Prostate gland (tissue), 2 donors: ENCODE results near the gene PCDHA5. TPM values are rescaled to one million over a fixed set of nuclear protein-coding genes. Genes with fewer than 3 reads are reported as not detected.
"Not testable (repeated sequence)": the region's sequence is repeated elsewhere in the genome, so short reads cannot be mapped to it uniquely, and the experiment has no call there.

ENCODE experiments used
- DNase-seq: peaks from one replicate; pipeline ENCODE4 v3.0.0-alpha.2; 2019; ENCODE audit warnings: low spot score
- H3K27ac ChIP-seq, 2 donors: fragments of 200-600 bp; sonication (generic); 2 replicates each; pipeline ENCODE4 v1.5.1; 2017 to 2019
- H3K27me3 ChIP-seq: fragments of 200-600 bp; sonication (generic); replicated peaks from 2 replicates; pipeline ENCODE4 v1.5.1; 2019; ENCODE audit not compliant: insufficient read depth
- H3K36me3 ChIP-seq, 2 donors: fragments of 200-600 bp; sonication (generic); 1 replicate in 1 of 2; 2 replicates in 1 of 2; pipeline versions ENCODE4 v1.5.1 to v1.8.1; 2017 to 2019
- H3K4me1 ChIP-seq: fragments of 200-600 bp; sonication (generic); replicated peaks from 2 replicates; pipeline ENCODE4 v1.5.1; 2019
- H3K4me3 ChIP-seq, 2 donors: fragments of 200-600 bp; sonication (generic); 2 replicates each; pipeline ENCODE4 v1.5.1; 2017 to 2019
- H3K9me3 ChIP-seq: fragments of 200-600 bp; sonication (generic); 2 replicates; pipeline ENCODE4 v1.5.1; 2017
- CTCF ChIP-seq, 4 experiments: fragments of 200-600 bp in 2 of 4; fragments of 450-650 bp in 2 of 4; sonication (generic) in 2 of 4; IDR thresholded peaks; 1 replicate in 3 of 4; 2 replicates in 1 of 4; pipeline ENCODE4 v1.5.1; 2016 to 2019; ENCODE audit warnings: antibody characterized with exemption in 4 of 4, mild to moderate bottlenecking in 2 of 4, moderate library complexity in 2 of 4
- POLR2A ChIP-seq: fragments of 450-650 bp; IDR thresholded peaks from one replicate; pipeline ENCODE4 v1.6.1; 2016; ENCODE audit warnings: antibody characterized with exemption, mild to moderate bottlenecking
- POLR2AphosphoS5 ChIP-seq: sonication (generic); formaldehyde crosslinking; IDR thresholded peaks from one replicate; pipeline ENCODE4 v1.6.1; 2017; ENCODE audit warnings: antibody characterized with exemption
- WGBS: methylation state at CpG from one replicate; pipeline ENCODE4 v1.1.5; 2018; 5-methylcytosine and 5-hydroxymethylcytosine counted together
- intact Hi-C: fragments of 100-400 bp; cut with DNase I; formaldehyde crosslinking; loops from one replicate; pipeline ENCODE4 v1.14.2; 2022
- total RNA-seq, 2 donors: library from RNA; depleted of rRNA; stranded (reverse); fragments of >200 nt; gene quantifications; one replicate each; pipeline ENCODE4 v1.1.0, GENCODE V29; 2016

Gene PCDHA5
- total RNA-seq, 2 donors from 2014 or later = 0.14 TPM; not detected in 1

GRCh38 chr5:140808889-140809291 lies 12.5 kb upstream of the PCDHA5 start:
- no peaks in the 10 kb centered on the region for H3K9me3 ChIP-seq
- 70% methylated on average over 35 of the region's 43 CpGs for WGBS
- no peak overlapping the region for H3K4me3 ChIP-seq
- H3K4me1 ChIP-seq = no peaks in the 10 kb centered on the region
- no peak overlapping the region for H3K27ac ChIP-seq
- H3K36me3 ChIP-seq = no peaks in the 10 kb centered on the region
- no peak for DNase-seq
- no peaks in the 10 kb centered on the region for H3K27me3 ChIP-seq
- TF ChIP-seq POLR2AphosphoS5 (no peak), CTCF (IDR thresholded peaks at IDR 0.05) (no peak), POLR2A (no peak)
- intact Hi-C loops = no loop called here

- intact Hi-C loops = no loop called here
- Histone ChIP-seq H3K4me1 (no peaks in the 10 kb centered on the region), H3K4me3 (no peak overlapping the region), H3K9me3 (no peaks in the 10 kb centered on the region), H3K27ac (no peak overlapping the region), H3K27me3 (peaks cover 2% of the 10 kb centered on the region), H3K36me3 (no peaks in the 10 kb centered on the region)
- TF ChIP-seq POLR2A (no peak), CTCF (IDR thresholded peaks at IDR 0.05) (no peak), POLR2AphosphoS5 (no peak)
- no peak for DNase-seq
- WGBS = 26% methylated on average over 6 of the region's 6 CpGs
Observed at GRCh38 chr5:140822281-140822629, 842 bp downstream of the PCDHA5 start.

- H3K9me3 ChIP-seq, DNase-seq, H3K36me3 ChIP-seq, H3K4me3 ChIP-seq, H3K4me1 ChIP-seq, H3K27ac ChIP-seq, intact Hi-C loops, H3K27me3 ChIP-seq: not testable (repeated sequence)
- 40% methylated on average over 38 of the region's 48 CpGs for WGBS
Observed at GRCh38 chr5:140822969-140823368, 1.6 kb downstream of the PCDHA5 start.

GRCh38 chr5:140823475-140823874 lies 2.1 kb downstream of the PCDHA5 start:
- no peak overlapping the region for H3K27ac ChIP-seq

GRCh38 chr5:140827704-140828361 lies 6.4 kb downstream of the PCDHA5 start, which contains the start of gene PCDHA6:
PCDHA6 (plus strand) TSS chr5:140827960; CDS start chr5:140828092, 132 bp downstream.
- Histone ChIP-seq H3K4me1 (no peaks in the 10 kb centered on the region), H3K27me3 (peaks cover 2% of the 10 kb centered on the region), H3K9me3 (no peaks in the 10 kb centered on the region), H3K4me3 (peak within 1 kb of the TSS in 1 of 2 donors; percentile 14), H3K27ac (no peak within 1 kb of the TSS), H3K36me3 (no peaks in the 10 kb centered on the region)
- no peak for DNase-seq
- intact Hi-C loops = no loop called here
- no peak for TF ChIP-seq POLR2A
- TF ChIP-seq CTCF (IDR thresholded peaks at IDR 0.05) = peak in 1 of 4 experiments; percentile 12
- WGBS = 17% methylated on average over 27 of the region's 27 CpGs

More at GRCh38 chr5:140823475-140823874, 2.1 kb downstream of the PCDHA5 start:
- Histone ChIP-seq H3K36me3 (no peaks in the 10 kb centered on the region), H3K27me3 (peaks cover 2% of the 10 kb centered on the region), H3K4me3 (no peak overlapping the region), H3K4me1 (no peaks in the 10 kb centered on the region), H3K9me3 (no peaks in the 10 kb centered on the region)
- intact Hi-C loops = no loop called here
- DNase-seq = no peak
- WGBS = 50% methylated on average over 37 of the region's 38 CpGs
- TF ChIP-seq POLR2A (no peak), CTCF (IDR thresholded peaks at IDR 0.05) (no peak), POLR2AphosphoS5 (no peak)
